ENCODE data around the gene FCHSD1.
A peak's percentile ranks its signal among the peaks of the same experiment; 100 is the strongest.

Gene FCHSD1

GRCh38 chr5:141668601-141669265, 17.5 kb upstream of the FCHSD1 start:
- Mint-ChIP-seq H3K27ac (ENCODE audit: low read depth) (no peak overlapping the region), H3K36me3 (ENCODE audit: insufficient read depth) (no peaks in the 10 kb centered on the region), H3K9me3 (no peaks in the 10 kb centered on the region), H3K4me1 (peaks cover 8% of the 10 kb centered on the region), H3K4me3 (no peak overlapping the region), H3K27me3 (no peaks in the 10 kb centered on the region)
- DNase-seq (ENCODE audit: low spot score in 2 of 2) (no peak), ATAC-seq (replicated peaks; ENCODE audit: extremely low read depth, poor library complexity, severe bottlenecking) (no peak)

- ATAC-seq (replicated peaks; ENCODE audit: extremely low read depth, poor library complexity, severe bottlenecking) = no peak
- Mint-ChIP-seq H3K27ac (ENCODE audit: low read depth) (no peak overlapping the region), H3K36me3 (ENCODE audit: insufficient read depth) (no peaks in the 10 kb centered on the region)
Measured at GRCh38 chr5:141665995-141666940, 15.1 kb upstream of the FCHSD1 start.

GRCh38 chr5:141664733-141665461, 13.7 kb upstream of the FCHSD1 start:
- peaks cover 8% of the 10 kb centered on the region for H3K4me1 Mint-ChIP-seq
- H3K27ac Mint-ChIP-seq (ENCODE audit: low read depth) = no peak overlapping the region
- no peaks in the 10 kb centered on the region for H3K36me3 Mint-ChIP-seq (ENCODE audit: insufficient read depth)
- no peak overlapping the region for H3K4me3 Mint-ChIP-seq
- ATAC-seq (replicated peaks; ENCODE audit: extremely low read depth, poor library complexity, severe bottlenecking) = peak; percentile 62
- H3K9me3 Mint-ChIP-seq = no peaks in the 10 kb centered on the region
- DNase-seq (ENCODE audit: low spot score in 2 of 2) = peak; percentile 43 to 70
- H3K27me3 Mint-ChIP-seq = no peaks in the 10 kb centered on the region

More at GRCh38 chr5:141665995-141666940, 15.1 kb upstream of the FCHSD1 start:
- Mint-ChIP-seq H3K27me3 (no peaks in the 10 kb centered on the region), H3K4me3 (no peak overlapping the region), H3K4me1 (peaks cover 8% of the 10 kb centered on the region), H3K9me3 (no peaks in the 10 kb centered on the region)
- no peak for DNase-seq (ENCODE audit: low spot score in 2 of 2)

- DNase-seq (ENCODE audit: low spot score in 2 of 2) (no peak), ATAC-seq (replicated peaks; ENCODE audit: extremely low read depth, poor library complexity, severe bottlenecking) (no peak)
- no peak overlapping the region for H3K27ac Mint-ChIP-seq (ENCODE audit: low read depth)
- peaks cover 4% of the 10 kb centered on the region for H3K4me1 Mint-ChIP-seq
- H3K27me3 Mint-ChIP-seq = no peaks in the 10 kb centered on the region
- no peaks in the 10 kb centered on the region for H3K36me3 Mint-ChIP-seq (ENCODE audit: insufficient read depth)
- no peaks in the 10 kb centered on the region for H3K9me3 Mint-ChIP-seq
- H3K4me3 Mint-ChIP-seq = no peak overlapping the region
Measured at GRCh38 chr5:141663506-141663905, 12.3 kb upstream of the FCHSD1 start.

GRCh38 chr5:141662028-141662427, 10.8 kb upstream of the FCHSD1 start:
- peaks cover 2% of the 10 kb centered on the region for H3K36me3 Mint-ChIP-seq (ENCODE audit: insufficient read depth)
- DNase-seq (ENCODE audit: low spot score in 2 of 2) = no peak
- no peaks in the 10 kb centered on the region for H3K27me3 Mint-ChIP-seq
- no peak overlapping the region for H3K4me3 Mint-ChIP-seq
- no peak overlapping the region for H3K27ac Mint-ChIP-seq (ENCODE audit: low read depth)
- peaks cover 4% of the 10 kb centered on the region for H3K4me1 Mint-ChIP-seq
- no peak for ATAC-seq (replicated peaks; ENCODE audit: extremely low read depth, poor library complexity, severe bottlenecking)
- H3K9me3 Mint-ChIP-seq = no peaks in the 10 kb centered on the region

- ATAC-seq (replicated peaks; ENCODE audit: extremely low read depth, poor library complexity, severe bottlenecking) = no peak
- H3K4me3 Mint-ChIP-seq = no peak overlapping the region
- no peaks in the 10 kb centered on the region for H3K9me3 Mint-ChIP-seq
- no peaks in the 10 kb centered on the region for H3K4me1 Mint-ChIP-seq
- H3K27ac Mint-ChIP-seq (ENCODE audit: low read depth) = no peak overlapping the region
- peaks cover 2% of the 10 kb centered on the region for H3K36me3 Mint-ChIP-seq (ENCODE audit: insufficient read depth)
- no peak for DNase-seq (ENCODE audit: low spot score in 2 of 2)
- H3K27me3 Mint-ChIP-seq = no peaks in the 10 kb centered on the region
Measured at GRCh38 chr5:141657937-141658545, 6.8 kb upstream of the FCHSD1 start.

- no peak for ATAC-seq (replicated peaks; ENCODE audit: extremely low read depth, poor library complexity, severe bottlenecking)
- no peaks in the 10 kb centered on the region for H3K9me3 Mint-ChIP-seq
- peaks cover 4% of the 10 kb centered on the region for H3K4me1 Mint-ChIP-seq
- H3K36me3 Mint-ChIP-seq (ENCODE audit: insufficient read depth) = peaks cover 4% of the 10 kb centered on the region
- no peak overlapping the region for H3K27ac Mint-ChIP-seq (ENCODE audit: low read depth)
- no peaks in the 10 kb centered on the region for H3K27me3 Mint-ChIP-seq
- no peak overlapping the region for H3K4me3 Mint-ChIP-seq
- no peak for DNase-seq (ENCODE audit: low spot score in 2 of 2)
Measured at GRCh38 chr5:141657404-141657803, 6.2 kb upstream of the FCHSD1 start.

- H3K9me3 Mint-ChIP-seq = no peaks in the 10 kb centered on the region
- no peak overlapping the region for H3K27ac Mint-ChIP-seq (ENCODE audit: low read depth)
- DNase-seq (ENCODE audit: low spot score in 2 of 2) = no peak
- H3K4me3 Mint-ChIP-seq = no peak overlapping the region
- peaks cover 14% of the 10 kb centered on the region for H3K4me1 Mint-ChIP-seq
- peaks cover 8% of the 10 kb centered on the region for H3K36me3 Mint-ChIP-seq (ENCODE audit: insufficient read depth)
- ATAC-seq (replicated peaks; ENCODE audit: extremely low read depth, poor library complexity, severe bottlenecking) = no peak
- H3K27me3 Mint-ChIP-seq = no peaks in the 10 kb centered on the region
Measured at GRCh38 chr5:141656396-141656795, 5.2 kb upstream of the FCHSD1 start.

- Mint-ChIP-seq H3K27ac (ENCODE audit: low read depth) (no peak overlapping the region), H3K4me3 (no peak overlapping the region), H3K9me3 (no peaks in the 10 kb centered on the region), H3K4me1 (peaks cover 28% of the 10 kb centered on the region), H3K36me3 (ENCODE audit: insufficient read depth) (peaks cover 10% of the 10 kb centered on the region), H3K27me3 (no peaks in the 10 kb centered on the region)
- ATAC-seq (replicated peaks; ENCODE audit: extremely low read depth, poor library complexity, severe bottlenecking) = no peak
- no peak for DNase-seq (ENCODE audit: low spot score in 2 of 2)
Measured at GRCh38 chr5:141655020-141655419, 3.8 kb upstream of the FCHSD1 start.

GRCh38 chr5:141654298-141654697, 3.1 kb upstream of the FCHSD1 start:
- Mint-ChIP-seq H3K27me3 (no peaks in the 10 kb centered on the region), H3K4me1 (peaks cover 35% of the 10 kb centered on the region), H3K36me3 (ENCODE audit: insufficient read depth) (peaks cover 10% of the 10 kb centered on the region), H3K9me3 (no peaks in the 10 kb centered on the region), H3K4me3 (no peak overlapping the region), H3K27ac (ENCODE audit: low read depth) (no peak overlapping the region)
- no peak for ATAC-seq (replicated peaks; ENCODE audit: extremely low read depth, poor library complexity, severe bottlenecking)
- DNase-seq (ENCODE audit: low spot score in 2 of 2) = no peak

- no peak for ATAC-seq (replicated peaks; ENCODE audit: extremely low read depth, poor library complexity, severe bottlenecking)
- no peaks in the 10 kb centered on the region for H3K27me3 Mint-ChIP-seq
- H3K36me3 Mint-ChIP-seq (ENCODE audit: insufficient read depth) = peaks cover 17% of the 10 kb centered on the region
- peak overlapping the region; percentile 88 for H3K27ac Mint-ChIP-seq (ENCODE audit: low read depth)
- peak overlapping the region; percentile 89 for H3K4me3 Mint-ChIP-seq
- H3K9me3 Mint-ChIP-seq = no peaks in the 10 kb centered on the region
- DNase-seq (ENCODE audit: low spot score in 2 of 2) = no peak
- H3K4me1 Mint-ChIP-seq = peaks cover 50% of the 10 kb centered on the region
Measured at GRCh38 chr5:141651728-141652105, 499 bp upstream of the FCHSD1 start.

- H3K9me3 Mint-ChIP-seq = no peaks in the 10 kb centered on the region
- no peaks in the 10 kb centered on the region for H3K27me3 Mint-ChIP-seq
- peak overlapping the region; percentile 88 for H3K27ac Mint-ChIP-seq (ENCODE audit: low read depth)
Measured at GRCh38 chr5:141649972-141650371, 1.2 kb downstream of the FCHSD1 start.

More at GRCh38 chr5:141649972-141650371, 1.2 kb downstream of the FCHSD1 start:
- H3K36me3 Mint-ChIP-seq (ENCODE audit: insufficient read depth) = peaks cover 23% of the 10 kb centered on the region
- no peak for ATAC-seq (replicated peaks; ENCODE audit: extremely low read depth, poor library complexity, severe bottlenecking)
- DNase-seq (ENCODE audit: low spot score in 2 of 2) = no peak
- H3K4me1 Mint-ChIP-seq = peaks cover 58% of the 10 kb centered on the region
- peak overlapping the region; percentile 89 for H3K4me3 Mint-ChIP-seq

Data from central memory CD8-positive, alpha-beta T cell (primary cell).